H9 (cell line): ENCODE results near the gene TRIM2. TPM values are rescaled to one million over a fixed set of nuclear protein-coding genes. Genes with fewer than 3 reads are reported as not detected.

Source experiments
- DNase-seq: peaks from one replicate; pipeline ENCODE4 v3.0.0-alpha.2; 2017
- H2AFZ ChIP-seq: one replicate; pipeline ENCODE4 v1.6.1; 2013; ENCODE audit warnings: mild to moderate bottlenecking, low read length, control low read depth, moderate library complexity
- H2AK5ac ChIP-seq: 2 replicates; pipeline ENCODE4 v1.6.1; 2013; ENCODE audit warnings: low read length, control low read depth, mixed read lengths; ENCODE audit not compliant: insufficient read length
- H2BK120ac ChIP-seq: one replicate; pipeline ENCODE4 v1.6.1; 2013; ENCODE audit warnings: low read depth, mild to moderate bottlenecking, low read length, control low read depth, inconsistent platforms; ENCODE audit not compliant: poor library complexity, severe bottlenecking
- H2BK12ac ChIP-seq: 2 replicates; pipeline ENCODE4 v1.6.1; 2013; ENCODE audit warnings: low read length, control low read depth, mixed read lengths, low read depth; ENCODE audit not compliant: insufficient read length
- H2BK15ac ChIP-seq: 2 replicates; pipeline ENCODE4 v1.6.1; 2013; ENCODE audit warnings: low read depth, low read length, control low read depth
- H2BK20ac ChIP-seq: one replicate; pipeline ENCODE4 v1.6.1; 2013; ENCODE audit warnings: low read depth, mild to moderate bottlenecking, low read length, control low read depth, inconsistent platforms; ENCODE audit not compliant: poor library complexity, severe bottlenecking
- H2BK5ac ChIP-seq: 2 replicates; pipeline ENCODE4 v1.6.1; 2013; ENCODE audit warnings: low read length, control low read depth, mixed read lengths; ENCODE audit not compliant: insufficient read length
- H3K14ac ChIP-seq: 2 replicates; pipeline ENCODE4 v1.6.1; 2013; ENCODE audit warnings: low read length, control low read depth; ENCODE audit not compliant: insufficient read depth
- H3K18ac ChIP-seq: 2 replicates; pipeline ENCODE4 v1.6.1; 2013; ENCODE audit warnings: low read depth, mild to moderate bottlenecking, mixed read lengths, low read length, control low read depth; ENCODE audit not compliant: insufficient read length
- H3K23ac ChIP-seq: 2 replicates; pipeline ENCODE4 v1.6.1; 2013; ENCODE audit warnings: low read length, control low read depth, mixed read lengths, low read depth; ENCODE audit not compliant: insufficient read length
- H3K23me2 ChIP-seq: 2 replicates; pipeline ENCODE4 v1.6.1; 2013; ENCODE audit warnings: low read depth, mild to moderate bottlenecking, mixed read lengths, low read length, control low read depth; ENCODE audit not compliant: insufficient read length, poor library complexity, severe bottlenecking
- H3K27ac ChIP-seq: 2 replicates; pipeline ENCODE4 v1.5.1; 2013; ENCODE audit warnings: low read length, control low read depth, mixed read lengths, low read depth; ENCODE audit not compliant: insufficient read length
- H3K27me3 ChIP-seq: 2 replicates; pipeline ENCODE4 v1.6.1; 2013; ENCODE audit warnings: low read length, control low read depth, inconsistent platforms; ENCODE audit not compliant: insufficient read depth
- H3K4ac ChIP-seq: 2 replicates; pipeline ENCODE4 v1.6.1; 2013; ENCODE audit warnings: low read depth, mild to moderate bottlenecking, control low read depth, inconsistent platforms, low read length, moderate library complexity
- H3K4me1 ChIP-seq: 2 replicates; pipeline ENCODE4 v1.6.1; 2013; ENCODE audit warnings: low read length, control low read depth, inconsistent platforms; ENCODE audit not compliant: insufficient read depth
- H3K4me2 ChIP-seq: 2 replicates; pipeline ENCODE4 v1.6.1; 2013; ENCODE audit warnings: low read length, control low read depth, mixed read lengths; ENCODE audit not compliant: insufficient read length, insufficient read depth
- H3K56ac ChIP-seq: 2 replicates; pipeline ENCODE4 v1.6.1; 2013; ENCODE audit warnings: low read depth, mild to moderate bottlenecking, mixed read lengths, low read length, control low read depth; ENCODE audit not compliant: insufficient read length
- H3K79me1 ChIP-seq: 2 replicates; pipeline ENCODE4 v1.6.1; 2013; ENCODE audit warnings: low read depth, mild to moderate bottlenecking, moderate library complexity, low read length, control low read depth, inconsistent platforms; ENCODE audit not compliant: insufficient read depth, poor library complexity, severe bottlenecking
- H3K79me2 ChIP-seq: 2 replicates; pipeline ENCODE4 v1.6.1; 2013; ENCODE audit warnings: low read length, control low read depth, inconsistent platforms; ENCODE audit not compliant: insufficient read depth
- H3K9ac ChIP-seq: 2 replicates; pipeline ENCODE4 v1.6.1; 2013; ENCODE audit warnings: low read length, control low read depth, mixed read lengths; ENCODE audit not compliant: insufficient read length; ENCODE audit errors: extremely low read depth
- H3K9me3 ChIP-seq: one replicate; pipeline ENCODE4 v1.6.1; 2013; ENCODE audit warnings: low read depth, low read length, inconsistent platforms; ENCODE audit not compliant: control insufficient read depth
- H3T11ph ChIP-seq: one replicate; pipeline ENCODE4 v1.6.1; 2013; ENCODE audit warnings: mild to moderate bottlenecking, low read length, control low read depth, inconsistent platforms
- H4K20me1 ChIP-seq: one replicate; pipeline ENCODE4 v1.6.1; 2013; ENCODE audit not compliant: control insufficient read depth, insufficient read length, insufficient read depth
- H4K5ac ChIP-seq: 2 replicates; pipeline ENCODE4 v1.6.1; 2013; ENCODE audit warnings: low read depth, mild to moderate bottlenecking, mixed read lengths, low read length, control low read depth; ENCODE audit not compliant: insufficient read length
- H4K8ac ChIP-seq: replicated peaks from 2 replicates; pipeline ENCODE4 v1.6.1; 2013; ENCODE audit warnings: low read length, control low read depth, mixed read lengths, low read depth; ENCODE audit not compliant: insufficient read length
- H4K91ac ChIP-seq: 2 replicates; pipeline ENCODE4 v1.6.1; 2013; ENCODE audit warnings: low read depth, mild to moderate bottlenecking, moderate library complexity, mixed read lengths, low read length, control low read depth; ENCODE audit not compliant: insufficient read length
- H3K27ac Mint-ChIP-seq, 3 experiments: 2 replicates in 2 of 3; 3 replicates in 1 of 3; pipeline ENCODE4 v1.8.0; 2020 to 2021; ENCODE audit warnings: mixed read lengths in 3 of 3, mild to moderate bottlenecking in 1 of 3, moderate library complexity in 1 of 3
- H3K27me3 Mint-ChIP-seq: 2 replicates; pipeline ENCODE4 v1.8.0; 2021; ENCODE audit warnings: low read depth, mild to moderate bottlenecking, moderate library complexity, mixed read lengths
- H3K36me3 Mint-ChIP-seq, 3 experiments: 2 replicates in 2 of 3; 3 replicates in 1 of 3; pipeline ENCODE4 v1.8.0; 2020 to 2021; ENCODE audit warnings: low read depth in 3 of 3, mixed read lengths in 3 of 3; ENCODE audit not compliant: insufficient read depth in 1 of 3
- H3K4me1 Mint-ChIP-seq, 2 experiments: 2 replicates each; pipeline ENCODE4 v1.8.0; 2020; ENCODE audit warnings: mixed read lengths in 2 of 2
- H3K4me3 Mint-ChIP-seq, 2 experiments: 2 replicates in 1 of 2; 3 replicates in 1 of 2; pipeline ENCODE4 v1.8.0; 2020 to 2021; ENCODE audit warnings: mild to moderate bottlenecking in 2 of 2, mixed read lengths in 2 of 2, moderate library complexity in 1 of 2
- H3K9me3 Mint-ChIP-seq, 2 experiments: 2 replicates in 1 of 2; 3 replicates in 1 of 2; pipeline ENCODE4 v1.8.0; 2020; ENCODE audit warnings: mild to moderate bottlenecking in 2 of 2, mixed read lengths in 2 of 2, moderate library complexity in 1 of 2
- CTCF ChIP-seq: fragments of 200-600 bp; sonication (generic); conservative IDR thresholded peaks from 3 replicates; pipeline ENCODE4 v1.8.0; 2021; ENCODE audit warnings: antibody characterized with exemption, mild to moderate bottlenecking
- WGBS: extraction: QIAGEN DNeasy Blood & Tissue Kit; methylation state at CpG from one replicate; pipeline ENCODE4 v1.1.7; 2013; ENCODE audit warnings: missing lambda C conversion rate, low lambda C conversion rate, mixed read lengths; ENCODE audit not compliant: insufficient read length; ENCODE audit errors: extremely low coverage; 5-methylcytosine and 5-hydroxymethylcytosine counted together
- total RNA-seq: library from RNA; stranded (reverse); gene quantifications from 2 replicates; pipeline ENCODE4 v1.2.1, GENCODE V29; 2021

The TRIM2 gene
- total RNA-seq, 1 experiment from 2014 or later = 28.9 TPM

DNA sequence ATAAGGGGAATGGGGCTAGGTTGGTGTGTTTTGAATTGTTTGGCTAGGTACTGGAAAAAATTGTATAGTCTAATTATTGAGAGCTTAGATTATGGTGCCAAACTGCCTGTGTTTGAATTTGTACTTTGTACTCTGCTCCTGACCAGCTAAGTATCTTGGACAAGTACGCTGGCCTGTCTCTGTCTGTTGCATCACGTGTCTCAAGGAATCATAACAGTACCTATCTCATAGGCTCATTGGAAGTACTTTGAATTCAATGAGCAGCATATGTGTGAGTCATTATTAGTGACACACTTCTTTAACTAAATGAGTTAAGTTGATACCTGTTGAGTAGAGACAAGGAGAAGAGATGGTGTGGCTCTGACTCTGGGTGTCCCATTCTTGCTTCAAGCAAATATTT lies 70.7 kb downstream of the TRIM2 start:
- no peak overlapping the region for H4K8ac ChIP-seq
- no peak for DNase-seq
- no peak overlapping the region for H3K27ac ChIP-seq
- peaks cover 6 to 49% (median 7%) of the 10 kb centered on the region in 3 experiments; a peak in 6 of 7 replicates for H3K36me3 Mint-ChIP-seq
- H2BK5ac ChIP-seq = no peak overlapping the region
- H3K27me3 Mint-ChIP-seq = no peaks in the 10 kb centered on the region; the same call in 1 of the 2 replicates
- H2BK120ac ChIP-seq = no peak overlapping the region
- no peak overlapping the region for H4K5ac ChIP-seq
- H2BK20ac ChIP-seq = no peak overlapping the region
- H3K79me1 ChIP-seq = peaks cover 6% of the 10 kb centered on the region
- H3T11ph ChIP-seq = no peak overlapping the region
- H3K79me2 ChIP-seq = peaks cover 4% of the 10 kb centered on the region; the same call in 1 of the 2 replicates
- no peak overlapping the region for H3K4ac ChIP-seq
- no peak for TF ChIP-seq CTCF
- H3K9ac ChIP-seq = no peak overlapping the region
- peaks cover 20% of the 10 kb centered on the region for H3K4me1 ChIP-seq
- no peak overlapping the region for H3K4me2 ChIP-seq
- no peak overlapping the region for H3K23ac ChIP-seq
- H3K14ac ChIP-seq = no peak overlapping the region
- no peaks in the 10 kb centered on the region for H3K27me3 ChIP-seq
- H2BK15ac ChIP-seq = no peak overlapping the region
- H3K27ac Mint-ChIP-seq = no peak overlapping the region; a peak in 2 of 7 replicates
- no peak overlapping the region for H3K4me3 Mint-ChIP-seq
- H2AK5ac ChIP-seq = no peak overlapping the region
- H3K56ac ChIP-seq = no peak overlapping the region
- H4K20me1 ChIP-seq = no peaks in the 10 kb centered on the region
- H2AFZ ChIP-seq = no peak overlapping the region
- WGBS = no CpG with 5 or more reads among the region's 2 CpGs
- no peak overlapping the region for H3K18ac ChIP-seq
- no peaks in the 10 kb centered on the region for H3K23me2 ChIP-seq
- no peak overlapping the region for H2BK12ac ChIP-seq
- H3K4me1 Mint-ChIP-seq = peaks cover 34 to 39% of the 10 kb centered on the region in 2 experiments
- H3K9me3 ChIP-seq = no peaks in the 10 kb centered on the region
- no peaks in the 10 kb centered on the region for H3K9me3 Mint-ChIP-seq
- no peak overlapping the region for H4K91ac ChIP-seq
